NCI-H1417 treated with DMSO at 0.1 percent for 48 hours (cell line): Measurements from ENCODE around the gene ACSM4.
"Not testable (repeated sequence)": the region's sequence is repeated elsewhere in the genome, so short reads cannot be mapped to it uniquely, and the experiment has no call there.

Experiments used
- DNase-seq: peaks from one replicate; lab custom pipeline; 2025; lab: John Stamatoyannopoulos, UW

ACSM4 gene

GRCh38 chr12:7303772-7304171 lies at the start of gene ACSM4:
Gene ACSM4 (plus strand): TSS chr12:7304072. CDS start chr12:7304332, 260 bp downstream.
- no peak for DNase-seq

GRCh38 chr12:7259060-7259459 lies 44.8 kb upstream of the ACSM4 start:
- no peak for DNase-seq

- DNase-seq: no peak
These were observed 39.3 kb upstream of the ACSM4 start for GRCh38 chr12:7264538-7264937.

GRCh38 chr12:7265251-7265650 lies 38.6 kb upstream of the ACSM4 start:
- DNase-seq: no peak

- DNase-seq: no peak
These were observed 34.6 kb upstream of the ACSM4 start for GRCh38 chr12:7269273-7269672.

GRCh38 chr12:7271893-7272514 lies 31.9 kb upstream of the ACSM4 start:
- no peak for DNase-seq

- DNase-seq: not testable (repeated sequence)
These were observed 28.4 kb upstream of the ACSM4 start for GRCh38 chr12:7275482-7275881.

GRCh38 chr12:7282844-7283243 lies 21.0 kb upstream of the ACSM4 start:
- no peak for DNase-seq

- DNase-seq: no peak
These were observed 14.1 kb upstream of the ACSM4 start for GRCh38 chr12:7289743-7290142.

GRCh38 chr12:7290588-7290987 lies 13.3 kb upstream of the ACSM4 start:
- DNase-seq: not testable (repeated sequence)

- DNase-seq: no peak
These were observed 11.6 kb upstream of the ACSM4 start for GRCh38 chr12:7292300-7292699.

GRCh38 chr12:7293670-7294069 lies 10.2 kb upstream of the ACSM4 start:
- DNase-seq: no peak

- no peak for DNase-seq
These were observed 8.3 kb upstream of the ACSM4 start for GRCh38 chr12:7295529-7295928.

GRCh38 chr12:7297865-7298264 lies 6.0 kb upstream of the ACSM4 start:
- DNase-seq: no peak

- no peak for DNase-seq
These were observed 1.4 kb upstream of the ACSM4 start for GRCh38 chr12:7302266-7302986.

GRCh38 chr12:7303230-7303629 lies 642 bp upstream of the ACSM4 start:
- no peak for DNase-seq

GRCh38 chr12:7304456-7304855 lies 584 bp downstream of the ACSM4 start:
- no peak for DNase-seq

GRCh38 chr12:7310070-7310469 lies 6.2 kb downstream of the ACSM4 start:
- DNase-seq: no peak

GRCh38 chr12:7319930-7320329 lies 16.1 kb downstream of the ACSM4 start:
- DNase-seq: no peak

GRCh38 chr12:7321624-7322023 lies 17.8 kb downstream of the ACSM4 start:
- DNase-seq: no peak

GRCh38 chr12:7322599-7322998 lies 18.7 kb downstream of the ACSM4 start:
- DNase-seq: no peak

GRCh38 chr12:7324176-7324575 lies 20.3 kb downstream of the ACSM4 start:
- DNase-seq: no peak

GRCh38 chr12:7327918-7328317 lies 24.0 kb downstream of the ACSM4 start:
- no peak for DNase-seq

- not testable (repeated sequence) for DNase-seq
These were observed 33.9 kb downstream of the ACSM4 start for GRCh38 chr12:7337790-7338189.
